ENCODE results near the gene DENND5A.

Gene DENND5A

GRCh38 chr11:9133956-9134355, 131.2 kb downstream of the DENND5A start:
- H3K4me3 ChIP-seq (ENCODE audit: low read depth, low read length), result no peak overlapping the region
- TF ChIP-seq, protein P1, sequence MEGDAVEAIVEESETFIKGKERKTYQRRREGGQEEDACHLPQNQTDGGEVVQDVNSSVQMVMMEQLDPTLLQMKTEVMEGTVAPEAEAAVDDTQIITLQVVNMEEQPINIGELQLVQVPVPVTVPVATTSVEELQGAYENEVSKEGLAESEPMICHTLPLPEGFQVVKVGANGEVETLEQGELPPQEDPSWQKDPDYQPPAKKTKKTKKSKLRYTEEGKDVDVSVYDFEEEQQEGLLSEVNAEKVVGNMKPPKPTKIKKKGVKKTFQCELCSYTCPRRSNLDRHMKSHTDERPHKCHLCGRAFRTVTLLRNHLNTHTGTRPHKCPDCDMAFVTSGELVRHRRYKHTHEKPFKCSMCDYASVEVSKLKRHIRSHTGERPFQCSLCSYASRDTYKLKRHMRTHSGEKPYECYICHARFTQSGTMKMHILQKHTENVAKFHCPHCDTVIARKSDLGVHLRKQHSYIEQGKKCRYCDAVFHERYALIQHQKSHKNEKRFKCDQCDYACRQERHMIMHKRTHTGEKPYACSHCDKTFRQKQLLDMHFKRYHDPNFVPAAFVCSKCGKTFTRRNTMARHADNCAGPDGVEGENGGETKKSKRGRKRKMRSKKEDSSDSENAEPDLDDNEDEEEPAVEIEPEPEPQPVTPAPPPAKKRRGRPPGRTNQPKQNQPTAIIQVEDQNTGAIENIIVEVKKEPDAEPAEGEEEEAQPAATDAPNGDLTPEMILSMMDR (IDR thresholded peaks at IDR 0.05; ENCODE audit: low read depth, low read length, missing control alignments), result no peak
- no peak for DNase-seq (ENCODE audit: low read depth)
- in situ Hi-C loops (cut with HindIII; ENCODE audit: low sequenced_read_pairs), result no loop called here

- no peak for DNase-seq (ENCODE audit: low read depth)
- H3K4me3 ChIP-seq (ENCODE audit: low read depth, low read length), result no peak overlapping the region
- TF ChIP-seq, protein P1 (IDR thresholded peaks at IDR 0.05; ENCODE audit: low read depth, low read length, missing control alignments), result no peak
- in situ Hi-C loops (cut with HindIII; ENCODE audit: low sequenced_read_pairs), result no loop called here
Measured at GRCh38 chr11:9132203-9132878, 132.8 kb downstream of the DENND5A start.

GRCh38 chr11:9130297-9130696, 134.9 kb downstream of the DENND5A start:
- H3K4me3 ChIP-seq (ENCODE audit: low read depth, low read length), result no peak overlapping the region
- no peak for DNase-seq (ENCODE audit: low read depth)
- in situ Hi-C loops (cut with HindIII; ENCODE audit: low sequenced_read_pairs), result no loop called here
- TF ChIP-seq, protein P1 (IDR thresholded peaks at IDR 0.05; ENCODE audit: low read depth, low read length, missing control alignments), result no peak

- H3K4me3 ChIP-seq (ENCODE audit: low read depth, low read length), result no peak overlapping the region
- TF ChIP-seq, protein P1 (IDR thresholded peaks at IDR 0.05; ENCODE audit: low read depth, low read length, missing control alignments), result no peak
- in situ Hi-C loops (cut with HindIII; ENCODE audit: low sequenced_read_pairs), result no loop called here
- no peak for DNase-seq (ENCODE audit: low read depth)
Measured at GRCh38 chr11:9126636-9127035, 138.5 kb downstream of the DENND5A start.

GRCh38 chr11:9125185-9125886, 139.8 kb downstream of the DENND5A start:
- in situ Hi-C loops (cut with HindIII; ENCODE audit: low sequenced_read_pairs), result no loop called here
- TF ChIP-seq, protein P1 (IDR thresholded peaks at IDR 0.05; ENCODE audit: low read depth, low read length, missing control alignments), result no peak
- H3K4me3 ChIP-seq (ENCODE audit: low read depth, low read length), result no peak overlapping the region

GRCh38 chr11:9123595-9124304, 141.4 kb downstream of the DENND5A start:
- H3K4me3 ChIP-seq (ENCODE audit: low read depth, low read length), result no peak overlapping the region
- in situ Hi-C loops (cut with HindIII; ENCODE audit: low sequenced_read_pairs), result no loop called here
- no peak for DNase-seq (ENCODE audit: low read depth)
- TF ChIP-seq, protein P1 (IDR thresholded peaks at IDR 0.05; ENCODE audit: low read depth, low read length, missing control alignments), result no peak

More at GRCh38 chr11:9125185-9125886, 139.8 kb downstream of the DENND5A start:
- no peak for DNase-seq (ENCODE audit: low read depth)
